Measurements from ENCODE around the gene CEP76.
A peak's percentile ranks its signal among the peaks of the same experiment; 100 is the strongest.

The CEP76 gene

GRCh38 chr18:12703096-12703567 is 609 bp upstream of the CEP76 start:
- Histone ChIP-seq H3K27me3 (ENCODE audit: insufficient read depth, low read length, poor library complexity) (no peaks in the 10 kb centered on the region), H3K27ac (ENCODE audit: low read length) (peak overlapping the region; percentile 97), H3K36me3 (ENCODE audit: insufficient read depth, low read length) (peaks cover 61% of the 10 kb centered on the region), H3K4me1 (ENCODE audit: insufficient read depth, low read length) (peaks cover 44% of the 10 kb centered on the region), H2AFZ (ENCODE audit: low read depth, low read length) (peak overlapping the region; percentile 93), H3K9me3 (ENCODE audit: insufficient read depth, low read length, severe bottlenecking) (no peaks in the 10 kb centered on the region), H3K9ac (ENCODE audit: low read depth, low read length) (peak overlapping the region; percentile 93), H3K4me3 (ENCODE audit: low read depth in 1 of 2, low read length in 2 of 2) (peak overlapping the region; percentile 44 to 73), H3K79me2 (ENCODE audit: insufficient read depth, low read length) (peaks cover 95% of the 10 kb centered on the region), H4K20me1 (ENCODE audit: insufficient read depth, low read length) (peaks cover 23% of the 10 kb centered on the region; the same call in 1 of the 2 replicates), H3K4me2 (ENCODE audit: insufficient read depth, low read length) (peak overlapping the region; percentile 90)
- ATAC-seq (ENCODE audit: insufficient read depth, low read depth) (peak; percentile 52; the same call in 2 of the 3 replicates), DNase-seq (no peak)
- TF ChIP-seq, protein P1, sequence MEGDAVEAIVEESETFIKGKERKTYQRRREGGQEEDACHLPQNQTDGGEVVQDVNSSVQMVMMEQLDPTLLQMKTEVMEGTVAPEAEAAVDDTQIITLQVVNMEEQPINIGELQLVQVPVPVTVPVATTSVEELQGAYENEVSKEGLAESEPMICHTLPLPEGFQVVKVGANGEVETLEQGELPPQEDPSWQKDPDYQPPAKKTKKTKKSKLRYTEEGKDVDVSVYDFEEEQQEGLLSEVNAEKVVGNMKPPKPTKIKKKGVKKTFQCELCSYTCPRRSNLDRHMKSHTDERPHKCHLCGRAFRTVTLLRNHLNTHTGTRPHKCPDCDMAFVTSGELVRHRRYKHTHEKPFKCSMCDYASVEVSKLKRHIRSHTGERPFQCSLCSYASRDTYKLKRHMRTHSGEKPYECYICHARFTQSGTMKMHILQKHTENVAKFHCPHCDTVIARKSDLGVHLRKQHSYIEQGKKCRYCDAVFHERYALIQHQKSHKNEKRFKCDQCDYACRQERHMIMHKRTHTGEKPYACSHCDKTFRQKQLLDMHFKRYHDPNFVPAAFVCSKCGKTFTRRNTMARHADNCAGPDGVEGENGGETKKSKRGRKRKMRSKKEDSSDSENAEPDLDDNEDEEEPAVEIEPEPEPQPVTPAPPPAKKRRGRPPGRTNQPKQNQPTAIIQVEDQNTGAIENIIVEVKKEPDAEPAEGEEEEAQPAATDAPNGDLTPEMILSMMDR (IDR thresholded peaks at IDR 0.05; ENCODE audit: borderline replicate concordance, extremely low read depth, low read length, poor library complexity, severe bottlenecking): no peak
- TF ChIP-seq EZH2 (IDR thresholded peaks at IDR 0.05; ENCODE audit: borderline replicate concordance, low read depth, low read length, severe bottlenecking): no peak

- Histone ChIP-seq H3K27ac (ENCODE audit: low read length) (peak overlapping the region; percentile 97), H4K20me1 (ENCODE audit: insufficient read depth, low read length) (peaks cover 23% of the 10 kb centered on the region; the same call in 1 of the 2 replicates), H3K9ac (ENCODE audit: low read depth, low read length) (peak overlapping the region; percentile 93), H3K27me3 (ENCODE audit: insufficient read depth, low read length, poor library complexity) (no peaks in the 10 kb centered on the region), H3K4me3 (ENCODE audit: low read depth in 1 of 2, low read length in 2 of 2) (peak overlapping the region; percentile 44 to 73; a peak in 3 of 4 replicates), H2AFZ (ENCODE audit: low read depth, low read length) (no peak overlapping the region), H3K36me3 (ENCODE audit: insufficient read depth, low read length) (peaks cover 56% of the 10 kb centered on the region), H3K9me3 (ENCODE audit: insufficient read depth, low read length, severe bottlenecking) (no peaks in the 10 kb centered on the region), H3K4me2 (ENCODE audit: insufficient read depth, low read length) (peak overlapping the region; percentile 90), H3K4me1 (ENCODE audit: insufficient read depth, low read length) (peaks cover 44% of the 10 kb centered on the region), H3K79me2 (ENCODE audit: insufficient read depth, low read length) (peaks cover 87% of the 10 kb centered on the region)
- ATAC-seq (ENCODE audit: insufficient read depth, low read depth) (no peak), DNase-seq (no peak)
- TF ChIP-seq, protein P1 (IDR thresholded peaks at IDR 0.05; ENCODE audit: borderline replicate concordance, extremely low read depth, low read length, poor library complexity, severe bottlenecking): no peak
- no peak for TF ChIP-seq EZH2 (IDR thresholded peaks at IDR 0.05; ENCODE audit: borderline replicate concordance, low read depth, low read length, severe bottlenecking)
These were observed 1.4 kb downstream of the CEP76 start for GRCh38 chr18:12701161-12701560.

DNA sequence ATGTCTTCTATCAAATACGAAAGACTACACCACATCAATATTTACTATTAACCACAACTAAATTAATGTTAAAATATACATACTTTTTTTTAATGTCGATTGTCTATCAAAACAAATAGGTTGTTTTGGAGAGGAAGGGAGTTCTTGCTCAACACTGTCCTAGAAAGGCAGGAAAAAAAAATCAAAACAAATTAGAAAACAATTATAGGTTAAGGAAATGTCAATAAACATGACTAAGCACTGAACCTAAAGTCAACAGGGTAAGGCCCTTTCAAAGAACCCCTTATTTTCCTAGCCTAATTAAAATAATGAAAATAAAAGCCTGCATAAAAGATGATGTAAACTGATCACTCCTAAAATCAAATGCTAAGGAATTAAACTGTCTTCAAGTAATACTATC is 2.8 kb downstream of the CEP76 start:
- H3K27me3 ChIP-seq (ENCODE audit: insufficient read depth, low read length, poor library complexity): no peaks in the 10 kb centered on the region
- H4K20me1 ChIP-seq (ENCODE audit: insufficient read depth, low read length): peaks cover 12% of the 10 kb centered on the region; the same call in 1 of the 2 replicates
- TF ChIP-seq EZH2 (IDR thresholded peaks at IDR 0.05; ENCODE audit: borderline replicate concordance, low read depth, low read length, severe bottlenecking): no peak
- TF ChIP-seq, protein P1 (IDR thresholded peaks at IDR 0.05; ENCODE audit: borderline replicate concordance, extremely low read depth, low read length, poor library complexity, severe bottlenecking): no peak
- no peaks in the 10 kb centered on the region for H3K9me3 ChIP-seq (ENCODE audit: insufficient read depth, low read length, severe bottlenecking)
- peaks cover 54% of the 10 kb centered on the region for H3K36me3 ChIP-seq (ENCODE audit: insufficient read depth, low read length)
- ATAC-seq (ENCODE audit: insufficient read depth, low read depth) (no peak), DNase-seq (no peak)
- peak overlapping the region; percentile 90; the same call in 1 of the 2 replicates for H3K4me2 ChIP-seq (ENCODE audit: insufficient read depth, low read length)
- H3K9ac ChIP-seq (ENCODE audit: low read depth, low read length): 0 out of 2 replicates have a peak overlapping the region, but pooled peaks have one; percentile 7
- no peak overlapping the region for H3K27ac ChIP-seq (ENCODE audit: low read length)
- peaks cover 32% of the 10 kb centered on the region for H3K4me1 ChIP-seq (ENCODE audit: insufficient read depth, low read length)
- peaks cover 76% of the 10 kb centered on the region for H3K79me2 ChIP-seq (ENCODE audit: insufficient read depth, low read length)
- H3K4me3 ChIP-seq (ENCODE audit: low read depth in 1 of 2, low read length in 2 of 2): no peak overlapping the region
- no peak overlapping the region for H2AFZ ChIP-seq (ENCODE audit: low read depth, low read length)

Data from DND-41 (cell line).